GM12801 (cell line): ENCODE results near the gene LRRC46.

Experiments
- CTCF ChIP-seq: IDR thresholded peaks from one replicate; pipeline ENCODE4 v1.5.1; 2011; ENCODE audit warnings: control low read depth; ENCODE audit not compliant: insufficient read length; ENCODE audit errors: extremely low read depth

LRRC46 gene

GRCh38 chr17:47836601-47837000 lies 5.1 kb downstream of the LRRC46 start:
- TF ChIP-seq CTCF: no peak

DNA sequence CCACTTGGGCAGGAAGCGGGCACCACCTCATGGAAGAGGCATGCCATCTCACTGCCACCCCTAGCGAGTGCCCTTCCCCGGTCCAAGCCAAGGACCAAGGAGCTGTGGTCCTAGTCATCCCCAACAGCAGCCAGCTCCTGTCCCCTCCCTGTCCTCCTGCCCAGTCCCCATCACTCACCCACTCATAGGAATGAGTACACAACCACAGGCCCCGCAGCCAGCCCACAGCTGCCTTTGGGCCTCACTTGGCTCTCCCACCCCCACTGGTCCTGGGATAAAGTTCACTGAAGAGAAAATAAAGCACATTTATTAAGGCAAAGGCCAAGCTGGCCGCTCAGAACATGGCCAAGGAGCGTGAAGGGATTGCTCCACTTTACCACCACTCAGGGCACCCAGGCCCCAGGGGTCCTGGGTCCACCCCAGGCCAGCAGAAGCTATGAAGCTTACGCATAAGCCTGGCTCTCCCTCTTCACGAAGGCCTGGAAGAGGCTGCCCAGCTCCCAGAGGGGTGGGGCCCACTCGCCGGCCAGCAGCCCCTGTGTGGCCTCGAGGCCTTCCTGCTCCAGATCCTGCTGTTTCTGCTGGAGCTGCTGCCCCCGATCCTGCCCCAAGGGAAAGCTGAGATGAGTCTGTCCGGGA lies 6.0 kb downstream of the LRRC46 start:
- no peak for TF ChIP-seq CTCF

- no peak for TF ChIP-seq CTCF
Measured at GRCh38 chr17:47838636-47839035, 7.2 kb downstream of the LRRC46 start.

DNA sequence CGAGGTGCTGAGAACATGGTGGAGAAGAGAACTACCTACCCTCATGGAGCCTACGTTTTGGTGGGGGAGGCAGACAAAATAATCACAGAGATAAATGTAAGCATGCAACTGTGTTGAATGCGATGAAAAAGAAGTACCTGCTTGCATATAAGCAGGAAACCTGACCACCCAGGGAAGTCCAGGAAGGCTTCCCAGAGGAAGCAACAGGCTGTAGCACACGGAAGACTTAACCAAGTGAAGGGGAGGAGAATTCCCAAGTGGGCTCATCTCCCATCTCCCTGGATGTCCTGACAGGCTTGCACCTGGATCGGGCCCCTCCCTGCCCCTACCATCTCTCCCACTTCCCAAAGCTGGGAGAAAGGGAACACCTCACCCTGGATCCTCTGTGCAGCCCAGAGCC lies 7.6 kb downstream of the LRRC46 start:
- no peak for TF ChIP-seq CTCF

DNA sequence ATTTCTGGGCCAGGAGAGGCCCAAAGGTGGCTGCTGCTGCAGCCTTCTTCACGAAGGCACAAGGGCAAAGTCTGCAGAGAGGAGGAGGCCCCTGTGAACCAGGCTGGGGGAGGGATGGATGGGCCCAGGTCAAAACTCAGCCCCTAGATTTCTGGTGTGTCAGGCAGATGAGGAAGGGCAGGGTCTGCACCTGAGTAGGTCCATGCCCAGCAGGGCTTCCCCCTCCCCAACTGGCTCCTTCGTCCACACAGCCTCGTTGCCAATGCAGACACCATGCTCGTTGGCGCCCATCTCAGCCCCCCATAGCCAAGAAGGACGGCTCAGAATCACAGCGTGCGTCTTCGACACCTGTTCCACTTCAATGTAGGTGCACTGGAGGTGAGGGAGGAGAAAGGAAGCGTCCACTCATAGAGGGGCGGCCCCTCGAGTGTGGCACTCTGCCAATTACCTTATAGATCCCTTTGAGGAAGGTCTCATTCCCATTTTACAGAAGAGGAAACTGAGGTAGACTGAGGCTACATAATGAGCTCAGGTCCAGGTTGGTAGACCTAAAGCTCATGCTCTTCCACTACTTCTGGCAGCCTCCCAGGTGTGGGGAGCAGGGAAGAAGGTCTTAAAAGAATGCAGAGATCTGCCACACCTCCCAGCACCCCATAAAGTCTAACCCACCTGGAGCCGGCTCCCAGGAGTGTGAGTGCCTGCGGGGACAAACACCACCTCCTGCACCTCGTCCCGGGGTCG lies 8.7 kb downstream of the LRRC46 start:
- TF ChIP-seq CTCF: no peak

DNA sequence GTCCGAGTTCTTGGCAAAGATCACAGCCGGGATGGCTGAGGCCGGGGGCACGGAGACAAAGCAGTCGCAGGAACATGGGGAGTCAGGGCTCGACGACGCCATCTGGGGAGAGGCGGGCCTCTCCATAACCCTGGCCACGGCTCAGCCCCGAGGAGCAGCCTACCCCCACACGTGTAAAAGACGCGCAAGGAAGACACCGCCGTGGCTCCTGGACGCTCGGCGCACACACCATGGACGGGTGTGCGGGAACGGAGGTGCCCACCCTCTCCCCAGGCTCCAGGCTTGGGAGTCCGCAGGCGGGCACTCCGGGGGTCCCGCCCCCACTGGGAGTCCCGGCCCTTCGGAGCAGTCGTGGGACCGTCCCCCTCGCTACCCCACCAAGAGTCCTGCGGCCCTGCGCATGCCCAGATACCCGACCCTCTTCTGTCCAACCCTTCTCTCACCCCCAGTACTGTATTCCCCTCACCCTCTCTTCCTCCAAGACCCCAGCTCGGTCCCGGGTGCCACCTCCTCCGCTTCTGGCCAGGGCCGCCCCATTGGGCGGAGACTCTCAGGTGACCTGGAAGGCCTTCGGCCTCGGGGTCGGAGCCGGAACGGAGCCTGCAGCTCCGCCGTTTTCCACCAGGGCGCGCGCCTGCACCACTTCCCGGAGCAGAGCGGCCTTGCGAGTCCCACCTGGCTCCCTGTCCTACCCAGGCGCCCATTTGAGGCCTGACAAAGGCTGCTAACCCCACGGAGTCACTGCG lies 9.4 kb downstream of the LRRC46 start, which contains the start of gene SCRN2:
TSS of gene SCRN2 (minus strand) at position 532 of the 746 bp plus-strand sequence. CDS start at position 102, 430 bp downstream.
- no peak for TF ChIP-seq CTCF
